PC-9 (cell line): ENCODE data around the gene TMEM250.

Experiments used
- CTCF ChIP-seq: fragments of 200-600 bp; sonication (generic); conservative IDR thresholded peaks from 2 replicates; pipeline ENCODE4 v1.6.1; 2017; ENCODE audit warnings: mixed run types, antibody characterized with exemption, mild to moderate bottlenecking, moderate library complexity
- EZH2 ChIP-seq: fragments of 200-600 bp; sonication (generic); IDR thresholded peaks from 2 replicates; pipeline ENCODE4 v1.8.0; 2017; ENCODE audit warnings: antibody characterized with exemption, low read depth

- TF ChIP-seq CTCF, result no peak
- no peak for TF ChIP-seq EZH2
Observed at GRCh38 chr9:136087741-136088480, 30.8 kb downstream of the TMEM250 start.
